ENCODE data around the gene MAD1L1.

MAD1L1 gene

DNA sequence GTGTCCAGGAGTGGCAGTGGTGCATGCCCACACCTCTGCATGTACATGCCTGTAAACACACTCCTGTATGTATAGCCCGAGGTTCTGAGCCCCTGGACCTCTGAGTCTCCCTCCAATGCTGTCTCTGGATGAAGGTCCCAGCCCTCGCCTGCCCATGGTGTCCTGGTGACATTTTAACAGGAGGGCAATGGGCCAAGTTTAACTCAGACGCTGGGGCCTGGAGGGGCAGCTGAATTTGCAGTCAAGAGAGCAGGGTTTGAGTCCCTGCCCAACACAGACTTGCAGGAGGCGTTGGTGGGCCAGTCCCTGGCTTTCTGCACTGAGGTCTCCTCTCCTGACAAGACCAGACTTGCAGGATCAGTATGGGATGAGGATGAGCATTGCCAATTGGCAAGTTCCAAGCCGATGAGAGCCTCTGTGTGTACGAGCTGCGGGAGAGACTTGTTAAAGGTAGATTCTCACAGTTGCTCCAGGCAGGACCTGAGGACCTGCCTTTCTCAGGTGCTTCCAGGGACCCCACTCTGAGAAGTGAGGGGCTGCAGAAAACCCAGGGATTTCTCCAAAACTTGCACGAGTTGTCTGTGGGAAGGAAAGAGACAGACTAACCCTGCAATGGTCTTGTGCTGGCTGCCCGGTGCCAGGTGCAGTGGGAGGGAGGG, 420.8 kb downstream of the MAD1L1 start:
- Histone ChIP-seq H3K4me3 (ENCODE audit: low read depth, low read length) (no peak overlapping the region), H3K4me1 (ENCODE audit: control insufficient read depth, insufficient read depth, low read length) (no peaks in the 10 kb centered on the region), H3K9me3 (ENCODE audit: control insufficient read depth, insufficient read depth, low read depth, low read length) (no peaks in the 10 kb centered on the region), H3K27ac (ENCODE audit: extremely low read depth, low read depth, low read length) (0 out of 2 replicates have a peak overlapping the region, but pooled peaks have one; percentile 24), H3K36me3 (ENCODE audit: control insufficient read depth in 2 of 2, insufficient read depth in 1 of 2, low read length in 2 of 2) (no peaks in the 10 kb centered on the region)
- POLR2A ChIA-PET = no interaction called here
- CTCF ChIA-PET = no interaction called here
- TF ChIP-seq ZNF707 (tag by site-specific recombination; IDR thresholded peaks at IDR 0.05) = no peak
- no peak for TF ChIP-seq ZNF768 (tag by site-specific recombination; IDR thresholded peaks at IDR 0.05)
- no peak for TF ChIP-seq ZNF776 (tag by site-specific recombination; IDR thresholded peaks at IDR 0.05; ENCODE audit: borderline replicate concordance)
- TF ChIP-seq ZNF335 (tag by site-specific recombination; conservative IDR thresholded peaks at IDR 0.05) = no peak
- TF ChIP-seq PATZ1 (tag by site-specific recombination; IDR thresholded peaks at IDR 0.05) = no peak
- TF ChIP-seq ZNF354C (tag by site-specific recombination; IDR thresholded peaks at IDR 0.05; ENCODE audit: borderline replicate concordance, low read depth) = no peak
- no peak for TF ChIP-seq ZNF423 (tag by site-specific recombination; IDR thresholded peaks at IDR 0.05)
- no peak for TF ChIP-seq ZNF292 (tag by site-specific recombination; IDR thresholded peaks at IDR 0.05; ENCODE audit: borderline replicate concordance, low read depth)
- no peak for TF ChIP-seq ZBTB20 (tag by site-specific recombination; IDR thresholded peaks at IDR 0.05)
- no peak for TF ChIP-seq SALL2 (tag by site-specific recombination; IDR thresholded peaks at IDR 0.05; ENCODE audit: borderline replicate concordance)
- TF ChIP-seq PRDM6 (tag by site-specific recombination; IDR thresholded peaks at IDR 0.05) = no peak
- no peak for TF ChIP-seq ZNF654 (tag by site-specific recombination; IDR thresholded peaks at IDR 0.05; ENCODE audit: low read depth)

GRCh38 chr7:1810961-1811849, 421.5 kb downstream of the MAD1L1 start:
- Histone ChIP-seq H3K4me3 (ENCODE audit: low read depth, low read length) (no peak overlapping the region), H3K4me1 (ENCODE audit: control insufficient read depth, insufficient read depth, low read length) (no peaks in the 10 kb centered on the region), H3K27ac (ENCODE audit: extremely low read depth, low read depth, low read length) (no peak overlapping the region), H3K36me3 (ENCODE audit: control insufficient read depth in 2 of 2, insufficient read depth in 1 of 2, low read length in 2 of 2) (no peaks in the 10 kb centered on the region), H3K9me3 (ENCODE audit: control insufficient read depth, insufficient read depth, low read depth, low read length) (no peaks in the 10 kb centered on the region)
- CTCF ChIA-PET = no interaction called here
- POLR2A ChIA-PET = no interaction called here
- no peak for TF ChIP-seq ZNF596 (tag by site-specific recombination; IDR thresholded peaks at IDR 0.05)
- no peak for TF ChIP-seq ZNF544 (tag by site-specific recombination; IDR thresholded peaks at IDR 0.05)
- TF ChIP-seq ZFHX2 (tag by site-specific recombination; conservative IDR thresholded peaks at IDR 0.05) = no peak
- TF ChIP-seq HOXA7 (CRISPR knock-in tag; IDR thresholded peaks at IDR 0.05; ENCODE audit: borderline replicate concordance) = no peak
- TF ChIP-seq ZNF391 (tag by site-specific recombination; IDR thresholded peaks at IDR 0.05; ENCODE audit: borderline replicate concordance, low read depth) = no peak
- TF ChIP-seq, protein P1, sequence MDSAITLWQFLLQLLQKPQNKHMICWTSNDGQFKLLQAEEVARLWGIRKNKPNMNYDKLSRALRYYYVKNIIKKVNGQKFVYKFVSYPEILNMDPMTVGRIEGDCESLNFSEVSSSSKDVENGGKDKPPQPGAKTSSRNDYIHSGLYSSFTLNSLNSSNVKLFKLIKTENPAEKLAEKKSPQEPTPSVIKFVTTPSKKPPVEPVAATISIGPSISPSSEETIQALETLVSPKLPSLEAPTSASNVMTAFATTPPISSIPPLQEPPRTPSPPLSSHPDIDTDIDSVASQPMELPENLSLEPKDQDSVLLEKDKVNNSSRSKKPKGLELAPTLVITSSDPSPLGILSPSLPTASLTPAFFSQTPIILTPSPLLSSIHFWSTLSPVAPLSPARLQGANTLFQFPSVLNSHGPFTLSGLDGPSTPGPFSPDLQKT (IDR thresholded peaks at IDR 0.05; ENCODE audit: borderline replicate concordance, low read depth, low read length) = no peak
- TF ChIP-seq ZNF664 (tag by site-specific recombination; IDR thresholded peaks at IDR 0.05) = no peak
- TF ChIP-seq, protein P2, sequence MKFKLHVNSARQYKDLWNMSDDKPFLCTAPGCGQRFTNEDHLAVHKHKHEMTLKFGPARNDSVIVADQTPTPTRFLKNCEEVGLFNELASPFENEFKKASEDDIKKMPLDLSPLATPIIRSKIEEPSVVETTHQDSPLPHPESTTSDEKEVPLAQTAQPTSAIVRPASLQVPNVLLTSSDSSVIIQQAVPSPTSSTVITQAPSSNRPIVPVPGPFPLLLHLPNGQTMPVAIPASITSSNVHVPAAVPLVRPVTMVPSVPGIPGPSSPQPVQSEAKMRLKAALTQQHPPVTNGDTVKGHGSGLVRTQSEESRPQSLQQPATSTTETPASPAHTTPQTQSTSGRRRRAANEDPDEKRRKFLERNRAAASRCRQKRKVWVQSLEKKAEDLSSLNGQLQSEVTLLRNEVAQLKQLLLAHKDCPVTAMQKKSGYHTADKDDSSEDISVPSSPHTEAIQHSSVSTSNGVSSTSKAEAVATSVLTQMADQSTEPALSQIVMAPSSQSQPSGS (tag by site-specific recombination; IDR thresholded peaks at IDR 0.05; ENCODE audit: low read depth) = no peak
- no peak for TF ChIP-seq GLIS1 (tag by site-specific recombination; IDR thresholded peaks at IDR 0.05)
- TF ChIP-seq ZNF114 (tag by site-specific recombination; IDR thresholded peaks at IDR 0.05) = no peak
- no peak for TF ChIP-seq OVOL3 (tag by site-specific recombination; IDR thresholded peaks at IDR 0.05)
- TF ChIP-seq ZNF223 (tag by site-specific recombination; IDR thresholded peaks at IDR 0.05) = no peak
- no peak for TF ChIP-seq FEZF1 (tag by site-specific recombination; IDR thresholded peaks at IDR 0.05)
- no peak for TF ChIP-seq ZNF274 (IDR thresholded peaks at IDR 0.05; ENCODE audit: low read length)
- no peak for TF ChIP-seq ZNF274 (tag by site-specific recombination; IDR thresholded peaks at IDR 0.05; ENCODE audit: borderline replicate concordance)

All from HEK293 (cell line).